ENCODE data around the gene APOBEC3A. TPM values are rescaled to one million over a fixed set of nuclear protein-coding genes. Genes with fewer than 3 reads are reported as not detected.

APOBEC3A gene
- total and polyA plus RNA-seq, 10 of the 15 experiments (the other 5 are each of a cell fraction or from before 2014, with no cell fraction given), result 0.20 TPM; not detected in 9

DNA sequence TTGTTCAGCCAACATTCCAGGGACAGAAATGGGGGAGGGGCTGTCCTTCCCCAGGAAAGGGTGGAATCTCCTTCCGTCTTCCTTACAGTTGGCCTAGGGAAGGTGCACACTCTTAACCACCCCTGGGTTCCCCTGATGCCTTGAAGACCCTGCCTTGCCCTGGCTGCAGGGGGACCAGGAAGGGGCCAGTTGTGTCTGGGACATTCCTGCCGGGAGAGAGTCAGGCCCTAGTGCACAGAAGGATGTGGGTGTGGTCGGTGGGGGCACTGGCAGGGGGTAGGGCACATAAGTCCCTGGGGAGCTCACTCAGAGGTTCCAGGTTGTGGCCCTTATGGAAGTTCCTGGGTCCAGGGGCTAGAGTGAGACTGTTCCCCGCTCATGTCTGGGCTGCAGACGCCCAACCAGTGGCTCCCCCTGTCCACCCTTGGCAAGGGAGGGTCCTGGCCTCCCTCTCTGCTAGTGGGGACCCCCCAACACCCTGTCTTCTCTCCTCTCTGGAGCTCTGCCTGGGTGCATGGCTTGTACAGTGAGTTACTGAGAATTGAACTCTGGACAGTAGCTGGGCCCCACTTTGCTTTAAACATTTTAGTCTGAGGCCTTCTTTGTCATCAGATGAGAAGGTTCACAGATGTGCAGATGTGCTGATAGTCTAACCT is 2.0 kb upstream of the APOBEC3A start:
- FAIRE-seq, result no peak
- no peaks in the 10 kb centered on the region for H3K79me2 ChIP-seq (ENCODE audit: control insufficient read depth, insufficient read depth, low read length)
- SMC1A ChIA-PET (ENCODE audit: uncharacterized antibody, unreplicated experiment), result interaction anchor here (0.6 to 1.2 kb wide), 2 partner anchors 14 to 84 kb away, joined by 3 read pairs; no protein-coding TSS in a partner anchor
- ATAC-seq, result no peak
- POLR2A ChIA-PET, result interaction anchor here (1.0 kb wide), 1 partner anchor 12 kb away, joined by 3 read pairs; no protein-coding TSS in a partner anchor
- H3K27ac ChIP-seq (ENCODE audit: control insufficient read depth, insufficient read depth), result peak overlapping the region; percentile 78
- no peaks in the 10 kb centered on the region for H3K36me3 ChIP-seq (ENCODE audit: control insufficient read depth in 2 of 2, insufficient read depth in 2 of 2, low read length in 1 of 2)
- no peak overlapping the region for H3K4me3 ChIP-seq
- no TSS peak for BruUV-seq (replicated peaks)
- H3K9me3 ChIP-seq (replicated peaks; ENCODE audit: control insufficient read depth, insufficient read depth, low read length), result no peaks in the 10 kb centered on the region
- CTCF ChIA-PET, result interaction anchor here (2.6 to 6.4 kb wide), 2 partner anchors 18 to 85 kb away, joined by 10 to 41 read pairs; no protein-coding TSS in a partner anchor
- H3K4me1 ChIP-seq (ENCODE audit: control insufficient read depth, insufficient read depth, low read length), result peaks cover 24% of the 10 kb centered on the region
- no peak overlapping the region for H3K4me2 ChIP-seq (ENCODE audit: control insufficient read depth, insufficient read depth)
- WGBS (ENCODE audit: insufficient coverage, insufficient replicate concordance, low lambda C conversion rate, missing lambda C conversion rate), result 53% methylated on average over 5 of the region's 5 CpGs
- no peaks in the 10 kb centered on the region for H3K27me3 ChIP-seq (replicated peaks in 1 of 2; ENCODE audit: control insufficient read depth in 2 of 2, insufficient read depth in 2 of 2, low read length in 1 of 2)
- no peaks in the 10 kb centered on the region for H4K20me1 ChIP-seq (ENCODE audit: control insufficient read depth, insufficient read depth)
- in situ Hi-C loops (cut with MboI), result no loop called here
- no peak overlapping the region; the same call in 1 of the 2 replicates for H2AFZ ChIP-seq (ENCODE audit: control insufficient read depth, low read depth, low read length)
- no peak overlapping the region for H3K9ac ChIP-seq (ENCODE audit: control insufficient read depth, insufficient read depth, low read length)
- RAD21 ChIA-PET (ENCODE audit: unreplicated experiment), result interaction anchor here (1.3 kb wide), 1 partner anchor 85 kb away, joined by 4 read pairs; no protein-coding TSS in a partner anchor
- DNase-seq (ENCODE audit: low read depth, low spot score), result no peak
- intact Hi-C loops (cut with micrococcal nuclease; ENCODE audit: unreplicated experiment), result no loop called here
- TF ChIP-seq NFXL1 (IDR thresholded peaks at IDR 0.05; ENCODE audit: borderline replicate concordance) (no peak), MTA3 (IDR thresholded peaks at IDR 0.05; ENCODE audit: borderline replicate concordance, low read length) (no peak), BRCA1 (IDR thresholded peaks at IDR 0.05; ENCODE audit: low read depth, low read length) (no peak)

DNA sequence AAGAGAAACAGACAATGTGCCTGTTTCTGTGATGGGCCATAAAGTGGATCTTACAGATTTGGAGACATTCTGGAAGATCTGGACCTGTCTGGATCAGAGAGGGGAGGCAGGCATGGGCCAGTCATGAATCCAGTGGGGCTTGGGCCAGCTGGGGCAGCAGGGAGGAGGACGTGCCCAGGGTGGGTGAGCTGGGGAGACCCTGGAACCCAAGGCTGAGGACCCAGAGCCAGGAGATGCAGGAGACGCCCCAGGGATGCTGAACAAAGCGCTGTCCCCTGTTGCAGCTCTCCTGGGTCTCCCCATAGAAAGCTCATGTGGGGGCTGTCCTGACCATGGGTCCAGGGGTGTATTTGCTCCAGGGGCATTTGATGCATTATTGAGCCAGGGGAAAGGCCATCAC is 1.5 kb upstream of the APOBEC3A start:
- H3K4me1 ChIP-seq (ENCODE audit: control insufficient read depth, insufficient read depth, low read length), result peaks cover 24% of the 10 kb centered on the region
- no peak overlapping the region for H3K9ac ChIP-seq (ENCODE audit: control insufficient read depth, insufficient read depth, low read length)
- ChIA-PET POLR2A (interaction anchor here (1.0 kb wide), 1 partner anchor 13 kb away, joined by 3 read pairs; no protein-coding TSS in a partner anchor), SMC1A (ENCODE audit: uncharacterized antibody, unreplicated experiment) (interaction anchor here (0.6 to 1.2 kb wide), 2 partner anchors 15 to 85 kb away, joined by 3 read pairs; no protein-coding TSS in a partner anchor), CTCF (interaction anchor here (0.9 to 6.4 kb wide), 4 partner anchors 15 to 86 kb away, joined by 3 to 41 read pairs (median 7); no protein-coding TSS in a partner anchor), RAD21 (ENCODE audit: unreplicated experiment) (interaction anchor here (1.3 kb wide), 1 partner anchor 86 kb away, joined by 4 read pairs; no protein-coding TSS in a partner anchor)
- H3K4me3 ChIP-seq, result no peak overlapping the region
- no peaks in the 10 kb centered on the region for H3K36me3 ChIP-seq (ENCODE audit: control insufficient read depth in 2 of 2, insufficient read depth in 2 of 2, low read length in 1 of 2)
- DNase-seq (ENCODE audit: low read depth, low spot score), result no peak
- WGBS (ENCODE audit: insufficient coverage, insufficient replicate concordance, low lambda C conversion rate, missing lambda C conversion rate), result 49% methylated on average over 3 of the region's 3 CpGs
- no peaks in the 10 kb centered on the region for H3K79me2 ChIP-seq (ENCODE audit: control insufficient read depth, insufficient read depth, low read length)
- in situ Hi-C loops (cut with MboI) (no loop called here), intact Hi-C loops (cut with micrococcal nuclease; ENCODE audit: unreplicated experiment) (no loop called here)
- no peak overlapping the region; the same call in 1 of the 2 replicates for H2AFZ ChIP-seq (ENCODE audit: control insufficient read depth, low read depth, low read length)
- ATAC-seq, result no peak
- no TSS peak for BruUV-seq (replicated peaks)
- no peaks in the 10 kb centered on the region for H3K27me3 ChIP-seq (replicated peaks in 1 of 2; ENCODE audit: control insufficient read depth in 2 of 2, insufficient read depth in 2 of 2, low read length in 1 of 2)
- no peak overlapping the region for H3K4me2 ChIP-seq (ENCODE audit: control insufficient read depth, insufficient read depth)
- no peak for TF ChIP-seq GATAD2B (conservative IDR thresholded peaks at IDR 0.05; ENCODE audit: low read depth)
- no peak for TF ChIP-seq ZNF384 (IDR thresholded peaks at IDR 0.05; ENCODE audit: borderline replicate concordance, low read depth, low read length)
- no peak for TF ChIP-seq SPI1 (IDR thresholded peaks at IDR 0.05; ENCODE audit: borderline replicate concordance, insufficient read depth, low read depth, low read length)
- TF ChIP-seq, protein P1, sequence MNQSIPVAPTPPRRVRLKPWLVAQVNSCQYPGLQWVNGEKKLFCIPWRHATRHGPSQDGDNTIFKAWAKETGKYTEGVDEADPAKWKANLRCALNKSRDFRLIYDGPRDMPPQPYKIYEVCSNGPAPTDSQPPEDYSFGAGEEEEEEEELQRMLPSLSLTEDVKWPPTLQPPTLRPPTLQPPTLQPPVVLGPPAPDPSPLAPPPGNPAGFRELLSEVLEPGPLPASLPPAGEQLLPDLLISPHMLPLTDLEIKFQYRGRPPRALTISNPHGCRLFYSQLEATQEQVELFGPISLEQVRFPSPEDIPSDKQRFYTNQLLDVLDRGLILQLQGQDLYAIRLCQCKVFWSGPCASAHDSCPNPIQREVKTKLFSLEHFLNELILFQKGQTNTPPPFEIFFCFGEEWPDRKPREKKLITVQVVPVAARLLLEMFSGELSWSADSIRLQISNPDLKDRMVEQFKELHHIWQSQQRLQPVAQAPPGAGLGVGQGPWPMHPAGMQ (IDR thresholded peaks at IDR 0.05; ENCODE audit: borderline replicate concordance), result no peak
- no peak for FAIRE-seq
- H3K9me3 ChIP-seq (replicated peaks; ENCODE audit: control insufficient read depth, insufficient read depth, low read length), result no peaks in the 10 kb centered on the region
- H3K27ac ChIP-seq (ENCODE audit: control insufficient read depth, insufficient read depth), result no peak overlapping the region; the same call in 1 of the 2 replicates
- H4K20me1 ChIP-seq (ENCODE audit: control insufficient read depth, insufficient read depth), result no peaks in the 10 kb centered on the region
